Heart left ventricle (tissue), 16 donors: ENCODE results near the gene GSG1L. TPM values are rescaled to one million over a fixed set of nuclear protein-coding genes. Genes with fewer than 3 reads are reported as not detected.
A peak's percentile ranks its signal among the peaks of the same experiment; 100 is the strongest.

Experiments used
- ATAC-seq, 4 donors: fragments of 200-7000 bp; cut with Tn5 transposase; one replicate each; pipeline ENCODE4 v1.9.1; 2020 to 2022; ENCODE audit warnings: moderate library complexity in 4 of 4, mild to moderate bottlenecking in 3 of 4, moderate number of reproducible peaks in 1 of 4
- DNase-seq, 5 donors: peaks; one replicate each; pipeline ENCODE4 v3.0.0-alpha.2; 2020
- H3K27ac ChIP-seq, 12 donors: fragments of 200-600 bp; sonication (generic) in 4 of 12; one replicate each; pipeline versions ENCODE4 v1.5.0 to v1.8.0; 2016 to 2022; ENCODE audit warnings: mild to moderate bottlenecking in 2 of 12
- H3K27me3 ChIP-seq, 9 donors: fragments of 200-600 bp; sonication (generic) in 2 of 9; one replicate each; pipeline versions ENCODE4 v1.5.1 to v1.8.0; 2016 to 2022; ENCODE audit warnings: mild to moderate bottlenecking in 3 of 9
- H3K36me3 ChIP-seq, 9 donors: fragments of 200-600 bp; sonication (generic) in 2 of 9; one replicate each; pipeline versions ENCODE4 v1.5.0 to v1.8.0; 2018 to 2022; ENCODE audit warnings: mild to moderate bottlenecking in 2 of 9
- H3K4me1 ChIP-seq, 12 donors: fragments of 200-600 bp; sonication (generic) in 4 of 12; one replicate each; pipeline versions ENCODE4 v1.5.0 to v1.8.0; 2016 to 2022; ENCODE audit warnings: mild to moderate bottlenecking in 3 of 12
- H3K4me3 ChIP-seq, 12 donors: fragments of 200-600 bp; sonication (generic) in 4 of 12; one replicate each; pipeline versions ENCODE4 v1.5.0 to v1.8.0; 2017 to 2022; ENCODE audit warnings: mild to moderate bottlenecking in 9 of 12, moderate library complexity in 4 of 12
- H3K9me3 ChIP-seq, 12 donors: fragments of 200-600 bp; sonication (generic) in 4 of 12; one replicate each; pipeline versions ENCODE4 v1.5.0 to v1.8.0; 2016 to 2022; ENCODE audit warnings: mild to moderate bottlenecking in 1 of 12
- CTCF ChIP-seq, 12 donors: fragments of 200-600 bp; sonication (generic) in 4 of 12; IDR thresholded peaks; one replicate each; pipeline versions ENCODE4 v1.5.0 to v1.8.0; 2018 to 2022; ENCODE audit warnings: antibody characterized with exemption in 12 of 12, mild to moderate bottlenecking in 5 of 12
- POLR2A ChIP-seq, 2 donors: fragments of 450-650 bp; IDR thresholded peaks; one replicate each; pipeline ENCODE4 v1.6.1; 2017; ENCODE audit warnings: antibody characterized with exemption in 2 of 2, mild to moderate bottlenecking in 2 of 2, moderate library complexity in 2 of 2
- WGBS, 4 donors: extraction: QIAGEN DNeasy Blood & Tissue Kit in 2 of 4; methylation state at CpG; one replicate each; pipeline versions ENCODE4 v1.1.5 to v1.1.7; 2013 to 2018; 5-methylcytosine and 5-hydroxymethylcytosine counted together
- intact Hi-C, 10 donors: fragments of 100-400 bp; cut with DNase I; formaldehyde crosslinking; loops; one replicate each; pipeline versions ENCODE4 v1.11.1 to v1.14.2; 2022
- polyA plus RNA-seq, 2 donors: library from polyadenylated mRNA; stranded (reverse); fragments of 200-250 nt; gene quantifications; one replicate each; pipeline ENCODE4 v1.2.3, GENCODE V29; 2013
- total RNA-seq, 9 donors: library from RNA; depleted of rRNA in 2 of 9; stranded (reverse); fragments of >200 nt in 2 of 9; fragmentation: NEBNext Ultra II Directional in 3 of 9; extraction: Animal tissue kit (Norgen Biotek cat#: 25700) in 3 of 9; gene quantifications; one replicate each; pipeline versions ENCODE4 v1.1.0 to v1.2.4, GENCODE V29; 2016 to 2023
- donor health status: ischemic (EF 13 %, LVEDD 7.1; RV severe dilation, severe dysfunction).
- donor health status: healthy with polysubstance abuse.
- donor health status: DM: no; HTN: yes; CAD: no.
- donor health status: DM: no; HTN: no; CAD: no.
- donor health status: ischemic (EF 25% LVEDD 6.9; RV normal size, moderate dysfunction).
- donor health status: ischemic (EF 25% LVEDD 5.7; RV mildly dilated, moderate dysfunction).
- donor health status: healthy.
- donor health status: DM: yes; HTN: yes; CAD: no.
- donor health status: ischemic (EF 35%, LVEDD 5.7; RV mildly dilated, moderate dysfunction).
- donor health status: nonischemic (EF 11% LVEDD 7.7; RV severe dilation, severe dysfunction).
- donor health status: DM: yes; HTN: yes; CAD: no.
- donor health status: PGD.
- donor health status: ischemic (EF 29% LVEDD 5.4; RV normal size, mild dysfunction).
- donor health status: nonischemic (EF 23%, LVEDD 6.1; RV moderate dilation, normal function).

The GSG1L gene
- total and polyA plus RNA-seq, 11 donors = 0.11 to 8.7 (median 1.8) TPM; not detected in 4

GRCh38 chr16:27774779-27775178, 288.7 kb downstream of the GSG1L start:
- TF ChIP-seq POLR2A (IDR thresholded peaks at IDR 0.05) = no peak
- TF ChIP-seq CTCF (IDR thresholded peaks at IDR 0.05) = no peak
- Histone ChIP-seq H3K4me1 (no peaks in the 10 kb centered on the region), H3K9me3 (no peaks in the 10 kb centered on the region), H3K4me3 (no peak overlapping the region), H3K27me3 (no peaks in the 10 kb centered on the region), H3K36me3 (peaks cover 0 to 63% (median 25%) of the 10 kb centered on the region in 9 donors), H3K27ac (no peak overlapping the region)
- DNase-seq = peak in 1 of 5 donors; percentile 9
- intact Hi-C loops = no loop called here
- WGBS, 4 donors = 88 to 93% (median 92%) methylated on average over 17 to 22 of the region's 22 CpGs
- no peak for ATAC-seq

GRCh38 chr16:27773344-27773743, 290.2 kb downstream of the GSG1L start:
- intact Hi-C loops = no loop called here
- H3K4me1 ChIP-seq = no peaks in the 10 kb centered on the region
- no peak overlapping the region for H3K4me3 ChIP-seq
- DNase-seq (no peak), ATAC-seq (no peak)
- WGBS, 4 donors = 94 to 96% (median 96%) methylated on average over 4 of the region's 4 CpGs
- TF ChIP-seq CTCF (IDR thresholded peaks at IDR 0.05) = no peak
- no peak for TF ChIP-seq POLR2A (IDR thresholded peaks at IDR 0.05)
- no peak overlapping the region for H3K27ac ChIP-seq
- no peaks in the 10 kb centered on the region for H3K9me3 ChIP-seq
- peaks cover 0 to 73% (median 28%) of the 10 kb centered on the region in 9 donors for H3K36me3 ChIP-seq
- H3K27me3 ChIP-seq = no peaks in the 10 kb centered on the region

- H3K4me1 ChIP-seq = no peaks in the 10 kb centered on the region
- no peak overlapping the region for H3K27ac ChIP-seq
- ATAC-seq = no peak
- no peaks in the 10 kb centered on the region for H3K9me3 ChIP-seq
- WGBS, 4 donors = 74 to 88% (median 76%) methylated on average over 6 to 8 of the region's 8 CpGs
- intact Hi-C loops = no loop called here
- DNase-seq = peak in 1 of 5 donors; percentile 17
- no peak overlapping the region for H3K4me3 ChIP-seq
- no peaks in the 10 kb centered on the region for H3K27me3 ChIP-seq
- peaks cover 0 to 67% (median 33%) of the 10 kb centered on the region in 9 donors for H3K36me3 ChIP-seq
- TF ChIP-seq CTCF (IDR thresholded peaks at IDR 0.05) = no peak
- TF ChIP-seq POLR2A (IDR thresholded peaks at IDR 0.05) = no peak
Observed at GRCh38 chr16:27772093-27772825, 291.3 kb downstream of the GSG1L start.

GRCh38 chr16:27771201-27771910, 292.2 kb downstream of the GSG1L start:
- peaks cover 0 to 71% (median 39%) of the 10 kb centered on the region in 9 donors for H3K36me3 ChIP-seq
- no peak overlapping the region for H3K4me3 ChIP-seq
- H3K27ac ChIP-seq = no peak overlapping the region
- H3K9me3 ChIP-seq = no peaks in the 10 kb centered on the region
- intact Hi-C loops = no loop called here
- H3K4me1 ChIP-seq = no peaks in the 10 kb centered on the region
- no peak for TF ChIP-seq POLR2A (IDR thresholded peaks at IDR 0.05)
- no peak for TF ChIP-seq CTCF (IDR thresholded peaks at IDR 0.05)
- H3K27me3 ChIP-seq = no peaks in the 10 kb centered on the region
- DNase-seq (peak in 2 of 5 donors; percentile 4 to 20), ATAC-seq (no peak)
- WGBS, 4 donors = 85 to 92% (median 91%) methylated on average over 10 to 16 of the region's 16 CpGs
